Measurements from ENCODE around the gene SNX33.

DNA sequence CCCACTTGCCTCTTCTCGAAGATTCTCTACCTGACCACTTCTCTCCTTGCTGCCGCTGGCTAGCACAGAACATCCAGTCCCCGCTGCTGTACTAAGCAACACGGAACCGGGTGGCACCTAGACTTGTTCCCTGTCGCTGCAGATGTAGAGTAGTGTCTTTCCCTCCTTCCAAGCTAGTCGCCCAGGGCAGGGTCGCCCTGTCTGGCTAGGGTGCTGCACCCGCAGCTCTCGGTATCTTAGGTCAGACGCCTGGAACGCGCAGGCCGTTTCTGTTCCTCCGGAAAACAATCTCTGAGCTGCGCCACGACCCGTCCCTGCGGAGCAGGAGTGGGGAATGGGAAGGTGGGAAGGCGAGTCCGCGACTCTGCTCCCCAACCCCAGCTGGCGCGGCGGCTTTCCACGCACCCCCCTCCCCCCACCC, 758 bp upstream of the SNX33 start:
- TF ChIP-seq, protein P1, sequence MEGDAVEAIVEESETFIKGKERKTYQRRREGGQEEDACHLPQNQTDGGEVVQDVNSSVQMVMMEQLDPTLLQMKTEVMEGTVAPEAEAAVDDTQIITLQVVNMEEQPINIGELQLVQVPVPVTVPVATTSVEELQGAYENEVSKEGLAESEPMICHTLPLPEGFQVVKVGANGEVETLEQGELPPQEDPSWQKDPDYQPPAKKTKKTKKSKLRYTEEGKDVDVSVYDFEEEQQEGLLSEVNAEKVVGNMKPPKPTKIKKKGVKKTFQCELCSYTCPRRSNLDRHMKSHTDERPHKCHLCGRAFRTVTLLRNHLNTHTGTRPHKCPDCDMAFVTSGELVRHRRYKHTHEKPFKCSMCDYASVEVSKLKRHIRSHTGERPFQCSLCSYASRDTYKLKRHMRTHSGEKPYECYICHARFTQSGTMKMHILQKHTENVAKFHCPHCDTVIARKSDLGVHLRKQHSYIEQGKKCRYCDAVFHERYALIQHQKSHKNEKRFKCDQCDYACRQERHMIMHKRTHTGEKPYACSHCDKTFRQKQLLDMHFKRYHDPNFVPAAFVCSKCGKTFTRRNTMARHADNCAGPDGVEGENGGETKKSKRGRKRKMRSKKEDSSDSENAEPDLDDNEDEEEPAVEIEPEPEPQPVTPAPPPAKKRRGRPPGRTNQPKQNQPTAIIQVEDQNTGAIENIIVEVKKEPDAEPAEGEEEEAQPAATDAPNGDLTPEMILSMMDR (conservative IDR thresholded peaks at IDR 0.05; ENCODE audit: low read length): no peak
- TF ChIP-seq EZH2phosphoT487 (IDR thresholded peaks at IDR 0.05; ENCODE audit: borderline replicate concordance, low read depth, low read length): no peak

All from OCI-LY7 (cell line).